WTC11 (cell line): ENCODE measurements around the gene HHIPL1. TPM values are rescaled to one million over a fixed set of nuclear protein-coding genes. Genes with fewer than 3 reads are reported as not detected.

Source experiments
- ATAC-seq: fragments of 200-7000 bp; cut with Tn5 transposase; 2 replicates; pipeline ENCODE4 v1.10.0; 2021; ENCODE audit warnings: mild to moderate bottlenecking, moderate library complexity
- CTCF ChIA-PET: fragments of 300-600 bp; sonication (Branson Sonifier 250); formaldehyde crosslinking; loops from one replicate; lab custom pipeline; 2021; ENCODE audit warnings: antibody characterized with exemption; lab: Charles Lee
- POLR2A ChIA-PET: fragments of 350-600 bp; sonication (Branson Sonifier 250); formaldehyde crosslinking; loops from one replicate; lab custom pipeline; 2021; ENCODE audit warnings: antibody characterized with exemption; lab: Charles Lee
- DNase-seq: peaks from one replicate; pipeline ENCODE4 v3.0.0; 2021; ENCODE audit warnings: low spot score
- H3K27ac Mint-ChIP-seq: 2 replicates; pipeline ENCODE4 v1.8.0; 2021; ENCODE audit warnings: mixed read lengths
- H3K27me3 Mint-ChIP-seq: 2 replicates; pipeline ENCODE4 v1.8.0; 2021; ENCODE audit warnings: low read depth, mild to moderate bottlenecking, moderate library complexity, mixed read lengths
- H3K36me3 Mint-ChIP-seq: 2 replicates; pipeline ENCODE4 v1.8.0; 2021; ENCODE audit warnings: mixed read lengths
- H3K4me1 Mint-ChIP-seq: 2 replicates; pipeline ENCODE4 v1.8.0; 2022; ENCODE audit warnings: mixed read lengths
- H3K4me3 Mint-ChIP-seq: 2 replicates; pipeline ENCODE4 v1.8.0; 2021; ENCODE audit warnings: mild to moderate bottlenecking, moderate library complexity, mixed read lengths
- H3K9me3 Mint-ChIP-seq: 2 replicates; pipeline ENCODE4 v1.8.0; 2021; ENCODE audit warnings: mixed read lengths
- EMX1 ChIP-seq: fragments of 250-450 bp; sonication (Bioruptor Pico); IDR thresholded peaks from 2 replicates; pipeline ENCODE4 v1.8.0; 2021; ENCODE audit warnings: mild to moderate bottlenecking
- FOXJ3 ChIP-seq: sonication (generic); formaldehyde crosslinking; IDR thresholded peaks from 2 replicates; pipeline ENCODE4 v1.9.0; 2021; ENCODE audit warnings: missing genetic modification reagents, mild to moderate bottlenecking, borderline replicate concordance
- GRHL2 ChIP-seq: fragments of 250-450 bp; sonication (Bioruptor Pico); IDR thresholded peaks from 2 replicates; pipeline ENCODE4 v1.8.0; 2022; ENCODE audit warnings: mild to moderate bottlenecking, moderate library complexity; ENCODE audit not compliant: insufficient replicate concordance, severe bottlenecking
- GTF2I ChIP-seq: fragments of 250-450 bp; sonication (Bioruptor Pico); conservative IDR thresholded peaks from 2 replicates; pipeline ENCODE4 v1.4.0; 2021; ENCODE audit warnings: mild to moderate bottlenecking
- IRF2 ChIP-seq: sonication (generic); formaldehyde crosslinking; IDR thresholded peaks from 2 replicates; pipeline ENCODE4 v1.8.0; 2022; ENCODE audit warnings: low read depth, missing genetic modification reagents, borderline replicate concordance
- KAT7 ChIP-seq: sonication (generic); formaldehyde crosslinking; IDR thresholded peaks from 2 replicates; pipeline ENCODE4 v1.8.1; 2023; ENCODE audit warnings: missing genetic modification reagents, mild to moderate bottlenecking, borderline replicate concordance
- NFATC4 ChIP-seq: fragments of 250-450 bp; sonication (Bioruptor Pico); IDR thresholded peaks from 2 replicates; pipeline ENCODE4 v1.9.0; 2021; ENCODE audit warnings: mild to moderate bottlenecking
- TCF7 ChIP-seq: sonication (generic); formaldehyde crosslinking; IDR thresholded peaks from 2 replicates; pipeline ENCODE4 v1.8.0; 2022; ENCODE audit warnings: mild to moderate bottlenecking, low read depth, missing genetic modification reagents, moderate library complexity
- TEAD1 ChIP-seq: sonication (generic); formaldehyde crosslinking; IDR thresholded peaks from 2 replicates; pipeline ENCODE4 v1.8.0; 2022; ENCODE audit warnings: mild to moderate bottlenecking, missing genetic modification reagents
- ZNF219 ChIP-seq: sonication (generic); formaldehyde crosslinking; IDR thresholded peaks from 2 replicates; pipeline ENCODE4 v1.8.0; 2023; ENCODE audit warnings: missing genetic modification reagents, mild to moderate bottlenecking, borderline replicate concordance
- ZNF263 ChIP-seq: sonication (generic); formaldehyde crosslinking; IDR thresholded peaks from 2 replicates; pipeline ENCODE4 v1.8.1; 2022; ENCODE audit warnings: low read depth, mild to moderate bottlenecking, moderate library complexity, missing genetic modification reagents
- ZNF317 ChIP-seq: sonication (generic); formaldehyde crosslinking; IDR thresholded peaks from 2 replicates; pipeline ENCODE4 v1.8.1; 2023; ENCODE audit warnings: low read depth, mild to moderate bottlenecking, moderate library complexity, missing genetic modification reagents, borderline replicate concordance
- total RNA-seq: library from RNA; stranded (reverse); gene quantifications from 3 replicates; pipeline ENCODE4 v1.2.3, GENCODE V29; 2021
- TF ChIP-seq, protein P1 (sequence below): sonication (generic); formaldehyde crosslinking; IDR thresholded peaks from 2 replicates; pipeline ENCODE4 v1.8.0; 2023; ENCODE audit warnings: missing genetic modification reagents, mild to moderate bottlenecking, borderline replicate concordance
- TF ChIP-seq, protein P2 (sequence below): sonication (generic); formaldehyde crosslinking; IDR thresholded peaks from 2 replicates; pipeline ENCODE4 v1.8.1; 2022; ENCODE audit warnings: missing genetic modification reagents, borderline replicate concordance
- TF ChIP-seq, protein P3 (sequence below): sonication (generic); formaldehyde crosslinking; conservative IDR thresholded peaks from 2 replicates; pipeline ENCODE4 v1.8.1; 2023; ENCODE audit warnings: mild to moderate bottlenecking, low read depth, missing genetic modification reagents, moderate library complexity
- TF ChIP-seq, protein P4 (sequence below): fragments of 250-450 bp; sonication (Bioruptor Pico); IDR thresholded peaks from 2 replicates; pipeline ENCODE4 v1.8.0; 2021; ENCODE audit warnings: mild to moderate bottlenecking
- TF ChIP-seq, protein P5 (sequence below): sonication (generic); formaldehyde crosslinking; IDR thresholded peaks from 2 replicates; pipeline ENCODE4 v1.8.1; 2023; ENCODE audit warnings: mild to moderate bottlenecking, missing genetic modification reagents, borderline replicate concordance

HHIPL1 gene
- total RNA-seq, 1 experiment from 2014 or later = 1.5 TPM

DNA sequence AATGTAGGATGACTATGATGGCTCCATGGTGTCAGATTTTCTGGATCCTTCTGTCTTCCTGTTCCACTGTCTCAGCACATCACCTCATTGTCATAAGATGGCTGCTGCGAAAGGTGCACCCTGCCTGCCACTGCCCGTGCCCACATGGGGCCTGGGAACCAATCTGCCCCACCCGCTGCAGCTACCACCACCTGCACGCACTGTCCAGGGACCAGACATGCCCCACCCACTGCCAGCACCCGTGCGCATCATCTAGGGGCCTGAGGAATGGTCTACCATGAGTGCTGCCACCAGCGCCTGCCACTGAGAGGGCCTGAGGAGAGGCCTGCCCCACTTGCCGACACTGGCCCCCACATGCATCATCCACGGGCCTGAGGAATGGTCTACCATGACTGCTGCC is 63.0 kb downstream of the HHIPL1 start (continued):
- TF ChIP-seq, protein P1, sequence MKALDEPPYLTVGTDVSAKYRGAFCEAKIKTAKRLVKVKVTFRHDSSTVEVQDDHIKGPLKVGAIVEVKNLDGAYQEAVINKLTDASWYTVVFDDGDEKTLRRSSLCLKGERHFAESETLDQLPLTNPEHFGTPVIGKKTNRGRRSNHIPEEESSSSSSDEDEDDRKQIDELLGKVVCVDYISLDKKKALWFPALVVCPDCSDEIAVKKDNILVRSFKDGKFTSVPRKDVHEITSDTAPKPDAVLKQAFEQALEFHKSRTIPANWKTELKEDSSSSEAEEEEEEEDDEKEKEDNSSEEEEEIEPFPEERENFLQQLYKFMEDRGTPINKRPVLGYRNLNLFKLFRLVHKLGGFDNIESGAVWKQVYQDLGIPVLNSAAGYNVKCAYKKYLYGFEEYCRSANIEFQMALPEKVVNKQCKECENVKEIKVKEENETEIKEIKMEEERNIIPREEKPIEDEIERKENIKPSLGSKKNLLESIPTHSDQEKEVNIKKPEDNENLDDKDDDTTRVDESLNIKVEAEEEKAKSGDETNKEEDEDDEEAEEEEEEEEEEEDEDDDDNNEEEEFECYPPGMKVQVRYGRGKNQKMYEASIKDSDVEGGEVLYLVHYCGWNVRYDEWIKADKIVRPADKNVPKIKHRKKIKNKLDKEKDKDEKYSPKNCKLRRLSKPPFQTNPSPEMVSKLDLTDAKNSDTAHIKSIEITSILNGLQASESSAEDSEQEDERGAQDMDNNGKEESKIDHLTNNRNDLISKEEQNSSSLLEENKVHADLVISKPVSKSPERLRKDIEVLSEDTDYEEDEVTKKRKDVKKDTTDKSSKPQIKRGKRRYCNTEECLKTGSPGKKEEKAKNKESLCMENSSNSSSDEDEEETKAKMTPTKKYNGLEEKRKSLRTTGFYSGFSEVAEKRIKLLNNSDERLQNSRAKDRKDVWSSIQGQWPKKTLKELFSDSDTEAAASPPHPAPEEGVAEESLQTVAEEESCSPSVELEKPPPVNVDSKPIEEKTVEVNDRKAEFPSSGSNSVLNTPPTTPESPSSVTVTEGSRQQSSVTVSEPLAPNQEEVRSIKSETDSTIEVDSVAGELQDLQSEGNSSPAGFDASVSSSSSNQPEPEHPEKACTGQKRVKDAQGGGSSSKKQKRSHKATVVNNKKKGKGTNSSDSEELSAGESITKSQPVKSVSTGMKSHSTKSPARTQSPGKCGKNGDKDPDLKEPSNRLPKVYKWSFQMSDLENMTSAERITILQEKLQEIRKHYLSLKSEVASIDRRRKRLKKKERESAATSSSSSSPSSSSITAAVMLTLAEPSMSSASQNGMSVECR (CRISPR knock-in tag) = no peak

DNA sequence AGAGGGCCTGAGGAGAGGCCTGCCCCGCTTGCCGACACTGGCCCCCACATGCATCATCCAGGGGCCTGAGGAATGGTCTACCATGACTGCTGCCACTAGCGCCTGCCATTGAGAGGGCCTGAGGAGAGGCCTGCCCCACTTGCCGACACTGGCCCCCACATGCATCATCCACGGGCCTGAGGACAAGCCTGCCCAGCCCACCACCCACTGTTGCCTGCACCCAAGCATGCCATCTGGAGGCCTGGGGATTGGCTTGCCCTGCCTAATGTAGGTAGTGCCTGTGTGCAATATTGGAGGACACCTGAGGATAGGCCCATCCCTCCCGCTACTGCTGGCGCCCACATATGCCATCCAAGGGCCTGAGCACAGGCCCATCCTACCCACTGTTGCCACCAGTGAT is 63.5 kb downstream of the HHIPL1 start:
- Mint-ChIP-seq H3K36me3 (peaks cover 11% of the 10 kb centered on the region), H3K27me3 (peaks cover 3% of the 10 kb centered on the region; the same call in 1 of the 2 replicates), H3K9me3 (peaks cover 22% of the 10 kb centered on the region), H3K4me3 (no peak overlapping the region), H3K4me1 (no peaks in the 10 kb centered on the region), H3K27ac (no peak overlapping the region)
- ChIA-PET POLR2A (no interaction called here), CTCF (no interaction called here)
- ATAC-seq (no peak), DNase-seq (no peak)
- TF ChIP-seq GRHL2 (CRISPR knock-in tag) (no peak), TEAD1 (CRISPR knock-in tag) (no peak), EMX1 (no peak), ZNF219 (CRISPR knock-in tag) (no peak), ZNF263 (CRISPR knock-in tag) (no peak), IRF2 (CRISPR knock-in tag) (no peak), KAT7 (CRISPR knock-in tag) (no peak), GTF2I (no peak), FOXJ3 (no peak), TCF7 (CRISPR knock-in tag) (no peak), NFATC4 (CRISPR knock-in tag) (no peak), ZNF317 (no peak)
- TF ChIP-seq, protein P2, sequence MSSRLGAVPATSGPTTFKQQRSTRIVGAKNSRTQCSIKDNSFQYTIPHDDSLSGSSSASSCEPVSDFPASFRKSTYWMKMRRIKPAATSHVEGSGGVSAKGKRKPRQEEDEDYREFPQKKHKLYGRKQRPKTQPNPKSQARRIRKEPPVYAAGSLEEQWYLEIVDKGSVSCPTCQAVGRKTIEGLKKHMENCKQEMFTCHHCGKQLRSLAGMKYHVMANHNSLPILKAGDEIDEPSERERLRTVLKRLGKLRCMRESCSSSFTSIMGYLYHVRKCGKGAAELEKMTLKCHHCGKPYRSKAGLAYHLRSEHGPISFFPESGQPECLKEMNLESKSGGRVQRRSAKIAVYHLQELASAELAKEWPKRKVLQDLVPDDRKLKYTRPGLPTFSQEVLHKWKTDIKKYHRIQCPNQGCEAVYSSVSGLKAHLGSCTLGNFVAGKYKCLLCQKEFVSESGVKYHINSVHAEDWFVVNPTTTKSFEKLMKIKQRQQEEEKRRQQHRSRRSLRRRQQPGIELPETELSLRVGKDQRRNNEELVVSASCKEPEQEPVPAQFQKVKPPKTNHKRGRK (CRISPR knock-in tag) = no peak
- TF ChIP-seq, protein P3, sequence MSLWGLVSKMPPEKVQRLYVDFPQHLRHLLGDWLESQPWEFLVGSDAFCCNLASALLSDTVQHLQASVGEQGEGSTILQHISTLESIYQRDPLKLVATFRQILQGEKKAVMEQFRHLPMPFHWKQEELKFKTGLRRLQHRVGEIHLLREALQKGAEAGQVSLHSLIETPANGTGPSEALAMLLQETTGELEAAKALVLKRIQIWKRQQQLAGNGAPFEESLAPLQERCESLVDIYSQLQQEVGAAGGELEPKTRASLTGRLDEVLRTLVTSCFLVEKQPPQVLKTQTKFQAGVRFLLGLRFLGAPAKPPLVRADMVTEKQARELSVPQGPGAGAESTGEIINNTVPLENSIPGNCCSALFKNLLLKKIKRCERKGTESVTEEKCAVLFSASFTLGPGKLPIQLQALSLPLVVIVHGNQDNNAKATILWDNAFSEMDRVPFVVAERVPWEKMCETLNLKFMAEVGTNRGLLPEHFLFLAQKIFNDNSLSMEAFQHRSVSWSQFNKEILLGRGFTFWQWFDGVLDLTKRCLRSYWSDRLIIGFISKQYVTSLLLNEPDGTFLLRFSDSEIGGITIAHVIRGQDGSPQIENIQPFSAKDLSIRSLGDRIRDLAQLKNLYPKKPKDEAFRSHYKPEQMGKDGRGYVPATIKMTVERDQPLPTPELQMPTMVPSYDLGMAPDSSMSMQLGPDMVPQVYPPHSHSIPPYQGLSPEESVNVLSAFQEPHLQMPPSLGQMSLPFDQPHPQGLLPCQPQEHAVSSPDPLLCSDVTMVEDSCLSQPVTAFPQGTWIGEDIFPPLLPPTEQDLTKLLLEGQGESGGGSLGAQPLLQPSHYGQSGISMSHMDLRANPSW (CRISPR knock-in tag) = no peak
- TF ChIP-seq, protein P4, sequence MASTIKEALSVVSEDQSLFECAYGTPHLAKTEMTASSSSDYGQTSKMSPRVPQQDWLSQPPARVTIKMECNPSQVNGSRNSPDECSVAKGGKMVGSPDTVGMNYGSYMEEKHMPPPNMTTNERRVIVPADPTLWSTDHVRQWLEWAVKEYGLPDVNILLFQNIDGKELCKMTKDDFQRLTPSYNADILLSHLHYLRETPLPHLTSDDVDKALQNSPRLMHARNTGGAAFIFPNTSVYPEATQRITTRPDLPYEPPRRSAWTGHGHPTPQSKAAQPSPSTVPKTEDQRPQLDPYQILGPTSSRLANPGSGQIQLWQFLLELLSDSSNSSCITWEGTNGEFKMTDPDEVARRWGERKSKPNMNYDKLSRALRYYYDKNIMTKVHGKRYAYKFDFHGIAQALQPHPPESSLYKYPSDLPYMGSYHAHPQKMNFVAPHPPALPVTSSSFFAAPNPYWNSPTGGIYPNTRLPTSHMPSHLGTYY (CRISPR knock-in tag) = no peak
- TF ChIP-seq, protein P5, sequence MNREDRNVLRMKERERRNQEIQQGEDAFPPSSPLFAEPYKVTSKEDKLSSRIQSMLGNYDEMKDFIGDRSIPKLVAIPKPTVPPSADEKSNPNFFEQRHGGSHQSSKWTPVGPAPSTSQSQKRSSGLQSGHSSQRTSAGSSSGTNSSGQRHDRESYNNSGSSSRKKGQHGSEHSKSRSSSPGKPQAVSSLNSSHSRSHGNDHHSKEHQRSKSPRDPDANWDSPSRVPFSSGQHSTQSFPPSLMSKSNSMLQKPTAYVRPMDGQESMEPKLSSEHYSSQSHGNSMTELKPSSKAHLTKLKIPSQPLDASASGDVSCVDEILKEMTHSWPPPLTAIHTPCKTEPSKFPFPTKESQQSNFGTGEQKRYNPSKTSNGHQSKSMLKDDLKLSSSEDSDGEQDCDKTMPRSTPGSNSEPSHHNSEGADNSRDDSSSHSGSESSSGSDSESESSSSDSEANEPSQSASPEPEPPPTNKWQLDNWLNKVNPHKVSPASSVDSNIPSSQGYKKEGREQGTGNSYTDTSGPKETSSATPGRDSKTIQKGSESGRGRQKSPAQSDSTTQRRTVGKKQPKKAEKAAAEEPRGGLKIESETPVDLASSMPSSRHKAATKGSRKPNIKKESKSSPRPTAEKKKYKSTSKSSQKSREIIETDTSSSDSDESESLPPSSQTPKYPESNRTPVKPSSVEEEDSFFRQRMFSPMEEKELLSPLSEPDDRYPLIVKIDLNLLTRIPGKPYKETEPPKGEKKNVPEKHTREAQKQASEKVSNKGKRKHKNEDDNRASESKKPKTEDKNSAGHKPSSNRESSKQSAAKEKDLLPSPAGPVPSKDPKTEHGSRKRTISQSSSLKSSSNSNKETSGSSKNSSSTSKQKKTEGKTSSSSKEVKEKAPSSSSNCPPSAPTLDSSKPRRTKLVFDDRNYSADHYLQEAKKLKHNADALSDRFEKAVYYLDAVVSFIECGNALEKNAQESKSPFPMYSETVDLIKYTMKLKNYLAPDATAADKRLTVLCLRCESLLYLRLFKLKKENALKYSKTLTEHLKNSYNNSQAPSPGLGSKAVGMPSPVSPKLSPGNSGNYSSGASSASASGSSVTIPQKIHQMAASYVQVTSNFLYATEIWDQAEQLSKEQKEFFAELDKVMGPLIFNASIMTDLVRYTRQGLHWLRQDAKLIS (CRISPR knock-in tag) = no peak
